GM23248 (cell line): Measurements from ENCODE around the gene SGCA.

ENCODE experiments used
- EZH2 ChIP-seq: fragments of 200-600 bp; sonication (generic); IDR thresholded peaks from 2 replicates; pipeline ENCODE4 v1.6.1; 2018; ENCODE audit warnings: antibody characterized with exemption, mild to moderate bottlenecking; ENCODE audit not compliant: insufficient read depth, poor library complexity, severe bottlenecking
- EZH2phosphoT487 ChIP-seq: fragments of 200-600 bp; sonication (generic); IDR thresholded peaks from 2 replicates; pipeline ENCODE4 v1.6.1; 2018; ENCODE audit warnings: antibody characterized with exemption, moderate library complexity, mild to moderate bottlenecking, low read depth; ENCODE audit not compliant: insufficient read depth

- TF ChIP-seq EZH2 (no peak), EZH2phosphoT487 (no peak)
Measured at GRCh38 chr17:50130559-50131305, 35.1 kb upstream of the SGCA start.
